ENCODE data around the gene ISG15. TPM values are rescaled to one million over a fixed set of nuclear protein-coding genes. Genes with fewer than 3 reads are reported as not detected.

Gene ISG15
- total and polyA plus RNA-seq, 9 of the 15 experiments (the other 6 are each of a cell fraction or from before 2014, with no cell fraction given) = 0.40 to 58.3 (median 12.2) TPM

DNA sequence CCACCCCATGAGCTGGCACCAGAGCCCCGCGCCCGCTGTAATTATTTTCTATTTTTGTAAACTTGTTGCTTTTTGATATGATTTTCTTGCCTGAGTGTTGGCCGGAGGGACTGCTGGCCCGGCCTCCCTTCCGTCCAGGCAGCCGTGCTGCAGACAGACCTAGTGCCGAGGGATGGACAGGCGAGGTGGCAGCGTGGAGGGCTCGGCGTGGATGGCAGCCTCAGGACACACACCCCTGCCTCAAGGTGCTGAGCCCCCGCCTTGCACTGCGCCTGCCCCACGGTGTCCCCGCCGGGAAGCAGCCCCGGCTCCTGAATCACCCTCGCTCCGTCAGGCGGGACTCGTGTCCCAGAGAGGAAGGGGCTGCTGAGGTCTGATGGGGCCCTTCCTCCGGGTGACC is 41.7 kb downstream of the ISG15 start (continued):
- no peak for TF ChIP-seq ZNF609 (CRISPR knock-in tag; IDR thresholded peaks at IDR 0.05; ENCODE audit: borderline replicate concordance)

DNA sequence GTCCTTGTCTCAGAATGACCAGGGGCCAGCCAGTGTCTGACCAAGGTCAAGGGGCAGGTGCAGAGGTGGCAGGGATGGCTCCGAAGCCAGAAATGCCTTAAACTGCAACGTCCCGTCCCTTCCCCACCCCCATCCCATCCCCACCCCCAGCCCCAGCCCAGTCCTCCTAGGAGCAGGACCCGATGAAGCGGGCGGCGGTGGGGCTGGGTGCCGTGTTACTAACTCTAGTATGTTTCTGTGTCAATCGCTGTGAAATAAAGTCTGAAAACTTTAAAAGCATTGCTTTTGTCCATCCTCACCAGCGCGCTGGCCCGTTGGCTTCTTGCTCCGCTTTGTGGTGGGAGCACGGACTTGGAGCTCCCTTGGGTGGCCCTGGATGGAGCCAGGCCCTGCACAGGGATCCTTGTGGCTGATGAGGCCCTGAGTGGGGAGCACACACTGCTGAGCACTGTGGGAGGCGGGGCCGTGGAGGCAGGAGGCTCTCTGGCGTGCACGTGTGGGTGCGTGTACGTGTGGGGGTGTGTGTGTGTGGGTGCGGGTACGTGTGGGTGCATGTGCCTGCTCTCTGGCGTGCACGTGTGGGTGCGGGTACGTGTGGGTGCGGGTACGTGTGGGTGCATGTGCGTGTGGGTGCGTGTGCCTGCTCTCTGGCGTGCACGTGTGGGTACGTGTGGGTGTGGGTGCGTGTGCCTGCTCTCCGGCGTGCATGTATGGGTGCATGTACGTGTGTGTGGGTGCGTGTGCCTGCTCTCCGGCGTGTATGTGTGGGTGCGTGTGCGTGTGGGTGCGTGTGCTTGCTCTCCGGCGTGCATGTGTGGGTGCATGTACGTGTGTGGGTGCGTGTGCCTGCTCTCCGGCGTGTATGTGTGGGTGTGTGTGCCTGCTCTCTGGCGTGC is 42.8 kb downstream of the ISG15 start:
- Histone ChIP-seq H3K9me1 (ENCODE audit: control insufficient read depth, insufficient read depth, low read length) (no peaks in the 10 kb centered on the region), H3K4me2 (ENCODE audit: insufficient read depth, low read length) (no peak overlapping the region), H3K4me1 (replicated peaks in 1 of 2; ENCODE audit: control insufficient read depth in 2 of 2, insufficient read depth in 2 of 2, low read length in 2 of 2) (peaks cover 24 to 62% of the 10 kb centered on the region in 2 experiments), H3K27ac (ENCODE audit: extremely low read depth, low read depth, low read length) (no peak overlapping the region), H2AFZ (ENCODE audit: low read depth, low read length) (no peak overlapping the region), H3K27me3 (ENCODE audit: control insufficient read depth in 2 of 2, insufficient read depth in 2 of 2, low read length in 2 of 2) (no peaks in the 10 kb centered on the region), H3K4me3 (no peak overlapping the region), H3K9ac (ENCODE audit: insufficient read depth in 1 of 2, low read depth in 2 of 2, low read length in 2 of 2) (no peak overlapping the region), H3K9me3 (replicated peaks; ENCODE audit: control insufficient read depth, insufficient read depth, low read depth, low read length) (no peaks in the 10 kb centered on the region), H4K20me1 (replicated peaks; ENCODE audit: control insufficient read depth, insufficient read depth, low read length) (no peaks in the 10 kb centered on the region), H3K36me3 (ENCODE audit: control insufficient read depth, insufficient read depth, low read length) (peaks cover 45% of the 10 kb centered on the region), H3K79me2 (ENCODE audit: control insufficient read depth, insufficient read depth, low read length) (no peaks in the 10 kb centered on the region)
- BruUV-seq (replicated peaks) = no TSS peak
- no peak for ATAC-seq
- ChIA-PET CTCF (ENCODE audit: low intra/inter-chr PET ratio) (no interaction called here), POLR2A (interaction anchor here (0.5 to 1.1 kb wide), 2 partner anchors 25 to 89 kb away, joined by 3 read pairs; partner anchors contain the start of gene PLEKHN1)
- DNase-seq (ENCODE audit: extremely low read depth in 1 of 4, low spot score in 3 of 4) = no peak
- no peak for FAIRE-seq
- 90% methylated on average over 46 of the region's 50 CpGs for WGBS (ENCODE audit: insufficient coverage, low coverage, missing lambda C conversion rate)
- intact Hi-C loops (cut with micrococcal nuclease) (no loop called here), in situ Hi-C loops (cut with MboI) (no loop called here)
- TF ChIP-seq TCF15 (CRISPR knock-in tag; IDR thresholded peaks at IDR 0.05) (no peak), POLR2A (conservative IDR thresholded peaks at IDR 0.05) (peak; percentile 30; the same call in 1 of the 2 replicates), KLF1 (tag; IDR thresholded peaks at IDR 0.05) (no peak), BRF1 (IDR thresholded peaks at IDR 0.05; ENCODE audit: borderline replicate concordance, extremely low read depth, insufficient read length) (no peak), ZNF263 (CRISPR knock-in tag; IDR thresholded peaks at IDR 0.05; ENCODE audit: borderline replicate concordance) (peak; percentile 72), SRSF7 (optimal IDR thresholded peaks at IDR 0.05; ENCODE audit: low read depth, low read length) (peak; percentile 56), PTRF (tag; IDR thresholded peaks at IDR 0.05) (no peak)
